NCI-H69 (cell line): ENCODE measurements around the gene SLC24A1.
A peak's percentile ranks its signal among the peaks of the same experiment; 100 is the strongest.

ENCODE experiments used
- DNase-seq: peaks from one replicate; lab custom pipeline; 2025; lab: John Stamatoyannopoulos, UW

SLC24A1 gene

DNA sequence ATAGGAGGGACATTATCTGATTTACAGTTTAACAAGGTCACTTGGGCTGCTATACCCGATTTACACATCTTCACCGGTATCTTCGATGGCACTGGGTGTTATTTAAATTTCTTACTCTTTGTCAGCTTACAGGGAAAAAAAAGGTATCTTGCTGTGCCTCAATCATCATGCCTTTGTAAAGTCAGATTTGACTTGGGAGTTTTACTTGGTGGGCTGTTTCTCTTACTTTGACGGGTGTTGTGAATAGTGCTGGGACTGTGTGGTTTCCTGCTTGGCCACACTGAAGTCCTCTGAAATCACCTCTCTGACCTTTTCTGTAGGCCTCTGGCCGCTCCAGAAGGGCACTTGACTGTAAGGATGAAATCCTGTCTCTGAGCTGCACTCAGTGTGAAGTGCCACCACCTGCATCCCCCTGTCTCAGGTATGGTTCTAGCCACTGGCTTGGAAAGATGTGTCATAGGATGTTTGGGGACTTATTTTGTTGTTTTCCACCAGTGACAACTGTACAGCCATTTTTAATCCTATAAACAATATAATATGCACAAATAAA lies 3.1 kb upstream of the SLC24A1 start:
- no peak for DNase-seq

GRCh38 chr15:65619626-65620290 lies 2.0 kb upstream of the SLC24A1 start:
- DNase-seq: no peak

- no peak for DNase-seq
These were observed 905 bp upstream of the SLC24A1 start for GRCh38 chr15:65620833-65621232.

DNA sequence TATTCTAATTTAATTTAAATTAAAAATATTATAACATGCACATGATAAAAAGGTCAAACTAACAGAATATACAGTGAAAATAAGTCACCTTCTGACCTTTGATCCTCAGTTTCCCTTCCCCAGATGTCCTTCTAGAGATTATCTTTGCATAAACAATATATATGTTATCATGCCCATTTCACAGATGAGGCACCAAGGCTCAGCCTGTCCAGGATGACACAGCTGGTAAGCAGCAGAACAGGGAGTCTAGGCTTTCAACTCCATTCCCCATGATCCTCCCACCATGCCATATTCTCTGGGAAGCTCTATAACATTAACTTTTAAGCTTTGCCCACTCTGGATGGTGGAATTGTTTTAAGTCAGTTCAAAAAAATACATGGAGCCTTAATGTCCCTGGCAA lies 1.4 kb downstream of the SLC24A1 start:
- no peak for DNase-seq

DNA sequence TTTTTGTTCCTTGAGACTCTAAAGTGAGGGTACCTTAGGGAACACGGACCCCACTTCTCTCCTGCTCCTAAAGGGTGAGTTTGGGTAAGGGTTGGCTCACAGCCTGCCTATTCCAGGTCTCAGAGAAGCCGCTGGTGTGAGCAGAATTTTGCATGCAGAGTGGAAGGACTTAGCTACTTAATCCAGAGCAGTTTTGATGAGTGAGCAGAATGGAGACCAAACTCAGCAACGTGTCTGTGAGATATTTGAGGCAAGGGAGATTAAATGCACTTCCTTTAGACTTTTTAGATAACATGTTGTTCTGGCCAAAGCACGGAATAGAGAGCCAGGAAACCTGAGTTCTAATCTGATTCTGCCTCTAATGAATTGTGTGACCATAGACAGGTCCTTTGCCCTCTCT lies 5.1 kb downstream of the SLC24A1 start:
- no peak for DNase-seq

DNA sequence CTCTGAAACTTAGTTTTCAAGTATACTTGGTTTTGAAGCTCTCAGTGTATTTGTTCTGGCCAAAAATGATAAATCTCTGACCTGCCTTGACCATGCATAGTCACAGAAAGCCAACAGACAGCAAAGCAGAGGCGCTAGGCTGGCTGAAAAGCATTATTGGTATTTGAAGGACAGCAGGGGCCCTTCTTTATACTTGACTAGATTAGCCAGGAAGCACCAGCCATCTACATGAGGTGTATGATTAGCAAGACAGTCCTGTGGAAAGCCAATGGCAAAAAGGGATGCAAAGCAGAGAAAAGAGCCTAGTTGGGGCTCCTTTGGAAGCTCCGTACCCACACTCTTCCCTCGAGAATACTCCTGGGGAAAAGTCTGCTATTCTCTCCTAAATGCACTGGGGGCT lies 7.8 kb downstream of the SLC24A1 start:
- no peak for DNase-seq

GRCh38 chr15:65630760-65631159 lies 9.0 kb downstream of the SLC24A1 start:
- no peak for DNase-seq

DNA sequence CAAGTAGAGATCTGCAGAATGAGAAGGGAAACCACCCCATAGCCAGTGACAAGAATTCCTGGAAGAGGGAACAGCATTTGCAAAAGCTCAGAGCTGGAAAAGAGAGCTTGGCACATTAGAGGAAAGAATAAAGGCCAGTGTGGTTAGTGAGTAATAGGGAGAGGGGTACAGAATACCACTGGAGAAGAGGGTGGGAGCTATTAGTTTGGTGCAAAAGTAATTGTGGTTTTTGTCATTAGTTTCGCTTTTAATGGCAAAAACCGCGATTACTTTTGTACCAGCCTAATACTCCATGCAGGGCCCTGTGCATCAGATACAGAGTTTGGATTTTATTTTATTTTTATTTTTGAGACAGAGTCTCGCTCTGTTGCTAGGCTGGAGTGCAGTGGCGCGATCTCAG lies 9.8 kb downstream of the SLC24A1 start:
- DNase-seq: no peak

DNA sequence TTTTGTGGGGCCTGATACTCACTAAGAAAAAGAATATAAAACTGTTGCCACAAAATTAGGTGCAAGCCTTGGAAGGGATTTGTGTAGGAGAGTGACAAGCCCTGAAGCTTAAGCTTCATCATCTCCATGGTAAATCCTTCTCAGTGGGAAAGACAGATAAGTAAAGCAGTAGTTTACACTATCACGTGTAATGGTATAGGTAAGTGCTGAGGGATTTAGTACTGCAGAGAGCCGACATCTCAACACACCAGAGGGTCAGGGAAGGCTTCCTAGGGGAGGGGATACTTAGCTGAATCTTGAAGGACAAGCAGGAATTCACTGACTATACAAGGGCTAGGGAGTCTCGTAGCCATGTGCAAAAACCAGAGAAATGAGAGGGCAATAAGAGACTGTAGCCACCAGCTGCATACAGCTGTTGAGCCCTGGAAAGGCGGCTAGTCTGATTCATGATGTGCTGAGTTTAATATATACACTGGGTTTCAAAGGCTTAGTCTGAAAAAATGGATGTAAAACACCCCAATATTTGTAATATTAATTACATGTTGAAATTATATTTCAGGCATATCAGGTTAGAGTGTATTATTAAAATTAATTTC lies 11.1 kb downstream of the SLC24A1 start:
- DNase-seq: no peak

DNA sequence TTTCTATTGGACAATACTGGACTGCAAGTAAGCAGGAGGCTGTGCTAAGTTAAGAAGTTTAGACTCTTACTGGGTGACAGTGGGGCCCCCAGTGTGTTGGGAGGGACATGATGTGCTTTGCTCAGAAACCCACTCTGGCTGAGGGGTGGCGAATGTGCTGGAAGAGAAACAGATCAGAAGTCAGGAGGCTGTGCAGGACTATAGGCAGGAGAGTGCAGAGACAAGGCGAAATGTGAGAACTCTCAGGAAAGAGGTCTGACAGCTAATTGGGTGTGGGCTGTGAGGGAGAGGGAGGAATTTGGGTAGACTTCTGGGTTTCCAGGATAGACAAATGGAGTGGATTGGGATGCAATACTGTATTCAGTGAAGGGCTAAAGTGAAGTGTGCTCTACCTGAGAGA lies 12.0 kb downstream of the SLC24A1 start:
- no peak for DNase-seq

GRCh38 chr15:65634356-65634755 lies 12.6 kb downstream of the SLC24A1 start:
- no peak for DNase-seq

DNA sequence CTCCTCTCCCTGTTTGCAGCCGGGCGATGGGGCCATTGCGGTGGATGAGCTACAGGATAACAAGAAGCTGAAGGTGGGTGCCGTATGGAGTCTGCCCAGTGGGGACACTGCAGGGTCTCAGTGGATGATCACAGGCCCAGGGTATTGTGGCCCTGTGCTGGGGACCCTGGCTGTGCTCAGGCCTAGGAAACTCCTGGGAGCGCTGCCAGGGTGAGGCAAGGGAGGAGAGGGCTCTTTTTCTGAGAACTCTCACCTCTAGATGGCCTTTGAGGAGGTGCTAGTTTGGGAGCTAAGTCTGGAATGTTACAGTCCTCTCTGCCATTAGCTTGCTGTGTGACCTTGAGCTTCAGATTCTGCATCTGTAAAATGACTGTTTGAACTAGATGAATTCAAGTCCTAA lies 16.4 kb downstream of the SLC24A1 start:
- DNase-seq: no peak

- peak; percentile 90 for DNase-seq
These were observed 16.9 kb downstream of the SLC24A1 start for GRCh38 chr15:65638681-65639089.

- no peak for DNase-seq
These were observed 17.8 kb downstream of the SLC24A1 start for GRCh38 chr15:65639509-65639908.

DNA sequence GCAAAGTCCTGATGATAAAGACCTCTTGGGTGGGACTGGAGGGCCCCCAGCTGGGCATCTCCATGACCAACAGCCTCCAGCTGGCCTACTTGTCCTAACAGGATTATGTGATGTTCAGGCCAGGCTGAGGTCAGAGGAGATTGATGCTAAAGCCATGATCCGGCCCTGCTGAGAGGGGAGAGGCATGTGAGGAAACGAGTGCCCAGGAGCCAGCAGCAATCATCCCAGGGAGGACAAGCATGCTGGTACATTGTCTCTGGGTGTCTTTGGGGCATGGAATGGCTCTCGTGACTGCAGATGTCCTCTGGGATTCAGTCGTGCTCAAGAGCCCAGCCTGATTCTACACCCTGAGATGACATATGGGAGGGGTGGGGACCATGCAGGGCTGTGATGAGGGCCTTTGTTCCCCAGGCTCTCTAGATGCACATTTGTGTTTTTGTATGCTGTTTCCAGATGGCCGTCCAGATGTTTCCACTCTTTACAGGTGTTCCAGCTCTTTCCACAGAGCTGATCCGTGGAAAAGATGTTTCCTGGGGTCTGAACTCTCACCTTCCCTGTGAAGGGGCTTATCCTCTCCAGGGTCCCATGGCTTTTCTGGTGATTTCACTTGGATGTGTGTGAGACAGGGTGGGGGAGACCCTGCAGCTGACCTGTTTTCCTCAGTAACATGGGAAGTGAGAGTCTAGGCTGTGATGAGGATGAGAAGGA lies 20.2 kb downstream of the SLC24A1 start:
- peak; percentile 81 for DNase-seq

- no peak for DNase-seq
These were observed 20.9 kb downstream of the SLC24A1 start for GRCh38 chr15:65642594-65642993.

DNA sequence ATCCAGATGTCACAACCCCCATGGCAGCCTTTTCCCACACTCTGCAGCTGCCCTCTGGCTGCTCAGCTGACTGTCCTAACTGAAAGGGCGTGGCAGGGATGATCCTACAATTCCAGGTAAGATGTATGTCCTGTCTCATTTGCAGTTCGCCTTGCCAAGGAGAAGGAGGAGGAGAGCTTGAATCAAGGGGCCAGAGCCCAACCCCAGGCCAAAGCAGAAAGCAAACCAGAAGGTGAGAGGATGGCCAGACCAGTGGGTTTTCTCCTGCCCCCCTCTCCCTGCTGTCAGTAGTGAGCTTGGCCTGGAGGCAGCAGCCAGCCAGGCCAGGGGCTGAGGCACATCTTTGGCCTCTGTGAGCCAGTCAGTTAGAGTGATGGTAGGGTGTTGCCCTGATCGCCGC lies 22.5 kb downstream of the SLC24A1 start:
- DNase-seq: no peak

- DNase-seq: no peak
These were observed 23.7 kb downstream of the SLC24A1 start for GRCh38 chr15:65645392-65645791.

- DNase-seq: no peak
These were observed 24.7 kb downstream of the SLC24A1 start for GRCh38 chr15:65646486-65646885.

DNA sequence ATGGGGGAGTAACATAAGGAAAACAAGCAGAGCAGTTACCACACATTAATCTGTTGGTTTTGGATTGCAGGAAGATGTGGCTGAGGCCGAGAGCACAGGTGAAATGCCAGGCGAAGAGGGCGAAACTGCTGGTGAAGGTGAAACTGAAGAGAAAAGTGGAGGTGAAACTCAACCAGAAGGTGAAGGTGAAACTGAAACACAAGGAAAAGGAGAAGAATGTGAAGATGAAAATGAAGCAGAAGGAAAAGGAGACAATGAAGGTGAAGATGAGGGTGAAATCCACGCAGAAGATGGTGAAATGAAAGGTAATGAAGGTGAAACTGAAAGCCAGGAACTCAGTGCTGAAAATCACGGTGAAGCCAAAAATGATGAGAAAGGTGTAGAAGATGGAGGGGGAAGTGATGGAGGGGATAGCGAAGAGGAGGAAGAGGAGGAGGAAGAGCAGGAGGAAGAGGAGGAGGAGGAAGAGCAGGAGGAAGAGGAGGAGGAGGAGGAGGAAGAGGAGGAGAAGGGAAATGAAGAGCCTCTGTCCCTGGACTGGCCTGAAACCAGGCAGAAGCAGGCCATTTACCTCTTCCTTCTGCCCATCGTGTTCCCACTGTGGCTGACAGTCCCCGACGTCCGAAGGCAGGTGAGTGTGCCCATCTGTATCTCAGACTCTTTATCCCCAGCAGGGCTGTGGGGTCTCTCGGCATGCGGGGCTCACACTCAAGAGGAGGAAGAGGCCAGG lies 28.7 kb downstream of the SLC24A1 start:
- DNase-seq: no peak

- DNase-seq: no peak
These were observed 29.2 kb downstream of the SLC24A1 start for GRCh38 chr15:65651042-65651322.

GRCh38 chr15:65651831-65652749 lies 30.4 kb downstream of the SLC24A1 start:
- no peak for DNase-seq
